Transverse colon (tissue), 3 donors: Measurements from ENCODE around the gene CALML6.

Experiments
- EP300 ChIP-seq: sonication (generic); formaldehyde crosslinking; IDR thresholded peaks from one replicate; pipeline ENCODE4 v1.6.1; 2017; ENCODE audit warnings: antibody characterized with exemption, low read depth
- POLR2A ChIP-seq: fragments of 450-650 bp; IDR thresholded peaks from one replicate; pipeline ENCODE4 v1.6.1; 2016; ENCODE audit warnings: antibody characterized with exemption, mild to moderate bottlenecking, moderate library complexity
- TF ChIP-seq, protein P1 (sequence below), 5 experiments: fragments of 200-600 bp in 3 of 5; fragments of 450-650 bp in 2 of 5; sonication (generic) in 3 of 5; IDR thresholded peaks; 1 replicate in 2 of 5; 2 replicates in 3 of 5; pipeline ENCODE4 v1.5.1; 2016 to 2017; ENCODE audit warnings: antibody characterized with exemption in 5 of 5, inconsistent platforms in 3 of 5, mild to moderate bottlenecking in 2 of 5, moderate library complexity in 1 of 5

DNA sequence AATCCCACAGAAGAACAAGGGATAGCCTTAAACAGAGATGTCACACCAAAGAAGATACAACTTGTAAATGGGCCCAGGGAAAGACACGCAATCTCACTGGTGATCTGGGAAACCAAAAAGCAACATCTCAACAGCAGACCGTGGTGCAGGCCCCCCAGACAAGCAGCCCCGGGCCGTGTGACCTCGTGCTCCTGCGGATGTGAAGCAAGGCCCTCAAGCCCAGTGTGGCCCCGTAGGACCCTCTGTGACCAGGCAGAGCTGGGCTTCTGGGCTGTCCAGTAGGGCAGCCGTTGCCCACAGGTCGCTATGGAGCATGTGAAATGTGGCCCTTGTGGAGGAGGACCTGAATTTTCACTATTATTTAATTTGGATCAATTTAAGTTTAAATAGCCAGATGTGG is 39.0 kb downstream of the CALML6 start:
- TF ChIP-seq, protein P1, sequence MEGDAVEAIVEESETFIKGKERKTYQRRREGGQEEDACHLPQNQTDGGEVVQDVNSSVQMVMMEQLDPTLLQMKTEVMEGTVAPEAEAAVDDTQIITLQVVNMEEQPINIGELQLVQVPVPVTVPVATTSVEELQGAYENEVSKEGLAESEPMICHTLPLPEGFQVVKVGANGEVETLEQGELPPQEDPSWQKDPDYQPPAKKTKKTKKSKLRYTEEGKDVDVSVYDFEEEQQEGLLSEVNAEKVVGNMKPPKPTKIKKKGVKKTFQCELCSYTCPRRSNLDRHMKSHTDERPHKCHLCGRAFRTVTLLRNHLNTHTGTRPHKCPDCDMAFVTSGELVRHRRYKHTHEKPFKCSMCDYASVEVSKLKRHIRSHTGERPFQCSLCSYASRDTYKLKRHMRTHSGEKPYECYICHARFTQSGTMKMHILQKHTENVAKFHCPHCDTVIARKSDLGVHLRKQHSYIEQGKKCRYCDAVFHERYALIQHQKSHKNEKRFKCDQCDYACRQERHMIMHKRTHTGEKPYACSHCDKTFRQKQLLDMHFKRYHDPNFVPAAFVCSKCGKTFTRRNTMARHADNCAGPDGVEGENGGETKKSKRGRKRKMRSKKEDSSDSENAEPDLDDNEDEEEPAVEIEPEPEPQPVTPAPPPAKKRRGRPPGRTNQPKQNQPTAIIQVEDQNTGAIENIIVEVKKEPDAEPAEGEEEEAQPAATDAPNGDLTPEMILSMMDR (IDR thresholded peaks at IDR 0.05): no peak
- TF ChIP-seq POLR2A: no peak
- TF ChIP-seq EP300: no peak
